HEK293 (cell line): ENCODE measurements around the gene AGAP3.
A peak's percentile ranks its signal among the peaks of the same experiment; 100 is the strongest.

ENCODE experiments used
- EGR2 ChIP-seq: fragments of 450-650 bp; formaldehyde crosslinking; IDR thresholded peaks from 2 replicates; pipeline ENCODE4 v1.5.1; 2016; ENCODE audit warnings: low read depth, missing biosample characterization, missing genetic modification characterization
- ELK4 ChIP-seq: IDR thresholded peaks from 2 replicates; pipeline ENCODE4 v1.6.1; 2011; ENCODE audit warnings: mild to moderate bottlenecking, low read depth, low read length, borderline replicate concordance
- GLI2 ChIP-seq: fragments of 450-650 bp; formaldehyde crosslinking; IDR thresholded peaks from 2 replicates; pipeline ENCODE4; 2017; ENCODE audit warnings: missing biosample characterization, missing genetic modification characterization, low read depth, borderline replicate concordance
- GLI4 ChIP-seq: fragments of 450-650 bp; formaldehyde crosslinking; IDR thresholded peaks from 2 replicates; pipeline ENCODE4 v1.5.1; 2016; ENCODE audit warnings: missing biosample characterization, missing genetic modification characterization
- GLIS2 ChIP-seq: fragments of 450-650 bp; formaldehyde crosslinking; IDR thresholded peaks from 2 replicates; pipeline ENCODE4 v1.5.1; 2016; ENCODE audit warnings: missing biosample characterization, missing genetic modification characterization
- HOXA7 ChIP-seq: sonication (generic); formaldehyde crosslinking; IDR thresholded peaks from 2 replicates; pipeline ENCODE4 v1.8.1; 2022; ENCODE audit warnings: missing genetic modification reagents, borderline replicate concordance
- HOXC10 ChIP-seq: sonication (generic); formaldehyde crosslinking; IDR thresholded peaks from 2 replicates; pipeline ENCODE4 v1.8.1; 2023; ENCODE audit warnings: mild to moderate bottlenecking, missing genetic modification reagents
- KLF1 ChIP-seq: fragments of 450-650 bp; formaldehyde crosslinking; IDR thresholded peaks from 2 replicates; pipeline ENCODE4 v1.5.1; 2016; ENCODE audit warnings: missing biosample characterization, missing genetic modification characterization
- KLF9 ChIP-seq: fragments of 450-650 bp; formaldehyde crosslinking; IDR thresholded peaks from 2 replicates; pipeline ENCODE4 v1.5.1; 2016; ENCODE audit warnings: missing biosample characterization, missing genetic modification characterization, low read depth
- OVOL3 ChIP-seq: fragments of 450-650 bp; formaldehyde crosslinking; IDR thresholded peaks from 2 replicates; pipeline ENCODE4 v1.5.1; 2016; ENCODE audit warnings: missing biosample characterization, missing genetic modification characterization
- RBAK ChIP-seq: fragments of 450-650 bp; formaldehyde crosslinking; IDR thresholded peaks from 2 replicates; pipeline ENCODE4 v1.5.1; 2016; ENCODE audit warnings: missing biosample characterization, missing genetic modification characterization
- SCRT1 ChIP-seq: fragments of 450-650 bp; formaldehyde crosslinking; IDR thresholded peaks from 2 replicates; pipeline ENCODE4 v1.5.1; 2016; ENCODE audit warnings: missing biosample characterization, missing genetic modification characterization, borderline replicate concordance
- SETDB1 ChIP-seq: IDR thresholded peaks from one replicate; pipeline ENCODE4 v1.6.1; 2017; ENCODE audit warnings: mild to moderate bottlenecking, low read length, moderate library complexity, mixed read lengths; ENCODE audit not compliant: insufficient read length
- SP3 ChIP-seq: fragments of 450-650 bp; formaldehyde crosslinking; IDR thresholded peaks from 2 replicates; pipeline ENCODE4 v1.5.1; 2016; ENCODE audit warnings: missing biosample characterization, missing genetic modification characterization
- TRIM28 ChIP-seq: IDR thresholded peaks from 2 replicates; pipeline ENCODE4 v1.6.1; 2011; ENCODE audit warnings: low read length, control low read depth, borderline replicate concordance
- ZBTB8A ChIP-seq: fragments of 450-650 bp; formaldehyde crosslinking; IDR thresholded peaks from 2 replicates; pipeline ENCODE4 v1.5.1; 2016; ENCODE audit warnings: missing biosample characterization, missing genetic modification characterization
- ZNF121 ChIP-seq: fragments of 450-650 bp; formaldehyde crosslinking; IDR thresholded peaks from 2 replicates; pipeline ENCODE4 v1.5.1; 2016; ENCODE audit warnings: missing biosample characterization, missing genetic modification characterization
- ZNF148 ChIP-seq: fragments of 450-650 bp; formaldehyde crosslinking; IDR thresholded peaks from 2 replicates; pipeline ENCODE4 v1.5.0; 2017; ENCODE audit warnings: missing biosample characterization, missing genetic modification characterization, borderline replicate concordance
- ZNF155 ChIP-seq: fragments of 450-650 bp; formaldehyde crosslinking; IDR thresholded peaks from 2 replicates; pipeline ENCODE4 v1.5.1; 2016; ENCODE audit warnings: missing biosample characterization, missing genetic modification characterization
- ZNF16 ChIP-seq: fragments of 450-650 bp; formaldehyde crosslinking; IDR thresholded peaks from 2 replicates; pipeline ENCODE4 v1.5.1; 2016; ENCODE audit warnings: low read depth, missing biosample characterization, missing genetic modification characterization
- ZNF184 ChIP-seq: fragments of 450-650 bp; IDR thresholded peaks from 2 replicates; pipeline ENCODE4 v1.5.1; 2018; ENCODE audit warnings: missing biosample characterization, mild to moderate bottlenecking, missing genetic modification characterization
- ZNF211 ChIP-seq: fragments of 450-650 bp; formaldehyde crosslinking; IDR thresholded peaks from 2 replicates; pipeline ENCODE4 v1.5.1; 2016; ENCODE audit warnings: low read depth, missing biosample characterization, missing genetic modification characterization
- ZNF274 ChIP-seq, 2 experiments: fragments of 200-500 bp in 1 of 2; fragments of 450-650 bp in 1 of 2; sonication (Bioruptor generic) in 1 of 2; formaldehyde crosslinking in 1 of 2; IDR thresholded peaks; 2 replicates each; pipeline versions ENCODE4 v1.5.1 to v1.6.1; 2014 to 2016; ENCODE audit warnings: borderline replicate concordance in 1 of 2, inconsistent platforms in 1 of 2, low read length in 1 of 2, missing biosample characterization in 1 of 2, missing genetic modification characterization in 1 of 2
- ZNF311 ChIP-seq: fragments of 450-650 bp; formaldehyde crosslinking; IDR thresholded peaks from 2 replicates; pipeline ENCODE4 v1.5.1; 2017; ENCODE audit warnings: missing biosample characterization, missing genetic modification characterization, borderline replicate concordance
- ZNF324 ChIP-seq: fragments of 450-650 bp; formaldehyde crosslinking; IDR thresholded peaks from 2 replicates; pipeline ENCODE4 v1.5.1; 2016; ENCODE audit warnings: missing biosample characterization, missing genetic modification characterization
- ZNF37A ChIP-seq: fragments of 450-650 bp; IDR thresholded peaks from 2 replicates; pipeline ENCODE4 v1.5.1; 2018; ENCODE audit warnings: missing biosample characterization, missing genetic modification characterization
- ZNF391 ChIP-seq: fragments of 450-650 bp; formaldehyde crosslinking; IDR thresholded peaks from 2 replicates; pipeline ENCODE4 v1.5.1; 2016; ENCODE audit warnings: low read depth, missing biosample characterization, missing genetic modification characterization, borderline replicate concordance
- ZNF514 ChIP-seq: fragments of 450-650 bp; formaldehyde crosslinking; IDR thresholded peaks from 2 replicates; pipeline ENCODE4 v1.5.1; 2016; ENCODE audit warnings: missing biosample characterization, missing genetic modification characterization
- ZNF530 ChIP-seq: fragments of 450-650 bp; formaldehyde crosslinking; IDR thresholded peaks from 2 replicates; pipeline ENCODE4 v1.5.1; 2016; ENCODE audit warnings: low read depth, missing biosample characterization, missing genetic modification characterization
- ZNF610 ChIP-seq: fragments of 450-650 bp; formaldehyde crosslinking; IDR thresholded peaks from 2 replicates; pipeline ENCODE4 v1.5.1; 2016; ENCODE audit warnings: missing biosample characterization, missing genetic modification characterization, borderline replicate concordance
- ZNF626 ChIP-seq: fragments of 450-650 bp; sonication (Bioruptor Pico); formaldehyde crosslinking; IDR thresholded peaks from 2 replicates; pipeline ENCODE4 v1.5.1; 2018; ENCODE audit warnings: missing biosample characterization, missing genetic modification characterization, inconsistent platforms
- ZNF677 ChIP-seq: fragments of 450-650 bp; IDR thresholded peaks from 2 replicates; pipeline ENCODE4 v1.5.0; 2018; ENCODE audit warnings: missing biosample characterization, mild to moderate bottlenecking, missing genetic modification characterization, moderate library complexity
- ZNF837 ChIP-seq: fragments of 450-650 bp; formaldehyde crosslinking; IDR thresholded peaks from 2 replicates; pipeline ENCODE4 v1.5.1; 2016; ENCODE audit warnings: missing biosample characterization, missing genetic modification characterization
- ZSCAN16 ChIP-seq: fragments of 450-650 bp; formaldehyde crosslinking; IDR thresholded peaks from 2 replicates; pipeline ENCODE4 v1.5.1; 2016; ENCODE audit warnings: missing biosample characterization, missing genetic modification characterization
- ZSCAN30 ChIP-seq: fragments of 450-650 bp; IDR thresholded peaks from 2 replicates; pipeline ENCODE4 v1.5.1; 2018; ENCODE audit warnings: missing biosample characterization, mild to moderate bottlenecking, missing genetic modification characterization, moderate library complexity
- ZXDB ChIP-seq: fragments of 450-650 bp; formaldehyde crosslinking; IDR thresholded peaks from 2 replicates; pipeline ENCODE4 v1.5.1; 2016; ENCODE audit warnings: missing biosample characterization, missing genetic modification characterization
- TF ChIP-seq, protein P1 (sequence below): fragments of 450-650 bp; formaldehyde crosslinking; IDR thresholded peaks from 2 replicates; pipeline ENCODE4 v1.5.1; 2016; ENCODE audit warnings: missing biosample characterization, missing genetic modification characterization, low read depth

AGAP3 gene

GRCh38 chr7:151081170-151082101 is 4.8 kb upstream of the AGAP3 start (continued):
- TF ChIP-seq KLF9 (no peak), KLF1 (no peak), ELK4 (no peak), ZNF311 (no peak), ZNF610 (tag by site-specific recombination) (no peak), ZNF514 (tag by site-specific recombination) (no peak), HOXA7 (CRISPR knock-in tag) (no peak), ZNF121 (tag by site-specific recombination) (no peak), ZNF16 (tag by site-specific recombination) (no peak), TRIM28 (no peak), ZNF211 (tag by site-specific recombination) (no peak), EGR2 (tag by site-specific recombination) (no peak), ZNF274 (IDR thresholded peaks at IDR 0.05; ENCODE audit: low read length) (no peak), ZNF274 (tag by site-specific recombination; IDR thresholded peaks at IDR 0.05; ENCODE audit: borderline replicate concordance) (no peak), ZNF184 (tag by site-specific recombination) (no peak), GLIS2 (peak; percentile 88), ZNF324 (tag by site-specific recombination) (no peak), SETDB1 (no peak), ZNF148 (tag by site-specific recombination) (no peak), SP3 (tag by site-specific recombination) (no peak), ZNF530 (tag by site-specific recombination) (no peak), GLI2 (tag by site-specific recombination) (no peak), GLI4 (tag by site-specific recombination) (peak; percentile 49; the same call in 1 of the 2 replicates), ZBTB8A (tag by site-specific recombination) (peak; percentile 40; the same call in 1 of the 2 replicates), ZNF677 (no peak), SCRT1 (tag by site-specific recombination) (no peak), ZNF391 (tag by site-specific recombination) (peak; percentile 66), HOXC10 (CRISPR knock-in tag) (no peak), OVOL3 (no peak), ZNF837 (tag by site-specific recombination) (no peak), ZNF37A (no peak), ZSCAN16 (no peak), RBAK (tag by site-specific recombination) (no peak), ZXDB (peak; percentile 36), ZSCAN30 (tag by site-specific recombination) (peak; percentile 11; the same call in 1 of the 2 replicates), ZNF626 (tag by site-specific recombination) (no peak), ZNF155 (tag by site-specific recombination) (no peak)
- TF ChIP-seq, protein P1, sequence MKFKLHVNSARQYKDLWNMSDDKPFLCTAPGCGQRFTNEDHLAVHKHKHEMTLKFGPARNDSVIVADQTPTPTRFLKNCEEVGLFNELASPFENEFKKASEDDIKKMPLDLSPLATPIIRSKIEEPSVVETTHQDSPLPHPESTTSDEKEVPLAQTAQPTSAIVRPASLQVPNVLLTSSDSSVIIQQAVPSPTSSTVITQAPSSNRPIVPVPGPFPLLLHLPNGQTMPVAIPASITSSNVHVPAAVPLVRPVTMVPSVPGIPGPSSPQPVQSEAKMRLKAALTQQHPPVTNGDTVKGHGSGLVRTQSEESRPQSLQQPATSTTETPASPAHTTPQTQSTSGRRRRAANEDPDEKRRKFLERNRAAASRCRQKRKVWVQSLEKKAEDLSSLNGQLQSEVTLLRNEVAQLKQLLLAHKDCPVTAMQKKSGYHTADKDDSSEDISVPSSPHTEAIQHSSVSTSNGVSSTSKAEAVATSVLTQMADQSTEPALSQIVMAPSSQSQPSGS (tag by site-specific recombination) = no peak
